ENCODE data around the gene ITGAX. TPM values are rescaled to one million over a fixed set of nuclear protein-coding genes. Genes with fewer than 3 reads are reported as not detected.
"Not testable (repeated sequence)": the region's sequence is repeated elsewhere in the genome, so short reads cannot be mapped to it uniquely, and the experiment has no call there.

ITGAX gene
- total RNA-seq, 4 donors from 2014 or later: 0.11 to 3.2 (median 2.2) TPM

DNA sequence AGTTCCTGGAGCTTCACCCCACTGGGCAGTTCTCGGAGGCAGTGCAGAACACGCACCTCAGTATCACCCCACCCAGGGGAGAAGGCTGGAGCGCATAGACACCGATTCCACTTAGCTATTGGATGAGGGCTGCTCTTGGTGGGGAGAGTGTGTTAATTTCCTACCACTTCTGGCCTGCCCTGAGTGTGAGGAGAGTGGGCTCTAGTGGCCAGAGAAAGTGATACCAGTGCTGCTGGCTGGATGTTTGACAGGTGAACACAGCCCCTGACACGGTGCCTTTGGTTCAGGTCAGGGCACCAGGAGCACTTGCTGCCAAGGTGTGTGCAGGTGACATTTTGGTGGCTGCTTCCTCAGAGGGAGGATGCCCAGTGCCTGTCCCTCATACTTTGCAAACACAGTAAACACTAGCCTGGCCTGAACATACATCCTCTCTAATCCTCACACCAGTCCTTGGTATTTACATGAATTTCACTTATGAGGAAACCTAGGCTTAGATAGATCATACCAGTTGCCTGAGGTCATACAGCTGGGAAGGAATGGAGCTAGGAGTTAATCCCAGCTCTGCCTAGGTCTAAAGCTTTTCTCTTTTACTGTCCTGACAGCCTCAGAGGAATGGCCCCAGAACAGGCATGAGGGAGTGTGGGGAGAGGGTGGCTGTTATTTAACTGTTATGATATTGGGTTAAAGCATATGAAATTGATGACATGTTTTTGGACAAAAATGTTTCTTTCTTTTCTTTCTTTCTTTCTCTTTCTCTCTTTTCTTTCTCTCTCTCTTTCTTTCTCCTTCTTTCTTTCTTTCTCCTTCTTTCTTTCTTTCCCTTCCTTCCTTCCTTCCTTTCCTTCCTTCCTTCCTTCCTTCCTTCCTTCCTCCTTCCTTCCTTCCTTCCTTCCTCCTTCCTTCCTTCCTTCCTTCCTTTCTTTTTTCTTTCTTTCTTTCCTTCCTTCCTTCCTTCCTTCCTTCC is 21.0 kb upstream of the ITGAX start:
- DNase-seq: peak in 1 of 2 donors; percentile 9
- no peaks in the 10 kb centered on the region for H3K27me3 ChIP-seq
- H3K4me3 ChIP-seq (replicated peaks in 1 of 3): no peak overlapping the region
- intact Hi-C loops (cut with DNase I): no loop called here
- no peaks in the 10 kb centered on the region for H3K9me3 ChIP-seq
- no peak overlapping the region for H3K27ac ChIP-seq
- no peaks in the 10 kb centered on the region for H3K36me3 ChIP-seq
- peaks cover 0 to 6% of the 10 kb centered on the region in 2 donors for H3K4me1 ChIP-seq
- TF ChIP-seq POLR2A (IDR thresholded peaks at IDR 0.05): no peak
- peak in 1 of 6 experiments; percentile 18 for TF ChIP-seq CTCF (IDR thresholded peaks at IDR 0.05)
- WGBS, 2 donors: 3 to 5% methylated on average over 5 of the region's 5 CpGs

DNA sequence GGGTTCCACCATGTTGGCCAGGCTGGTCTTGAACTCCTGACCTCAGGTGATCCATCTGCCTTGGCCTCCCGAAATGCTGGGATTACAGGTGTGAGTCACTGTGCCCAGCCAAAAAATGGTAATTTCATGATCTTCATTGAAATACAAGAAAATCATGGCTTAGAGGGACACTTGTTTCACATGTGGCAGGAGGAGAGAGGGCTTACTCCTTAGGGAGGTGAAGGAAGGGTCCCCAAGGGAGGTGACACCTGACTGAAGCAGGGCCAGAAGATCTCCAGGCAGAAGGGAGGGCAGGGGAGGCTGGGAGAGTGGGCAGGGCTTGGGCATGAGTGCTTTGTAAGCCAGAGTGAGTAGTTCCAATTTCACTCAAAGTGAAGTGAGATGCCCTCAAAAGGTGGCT is 20.0 kb upstream of the ITGAX start:
- H3K4me1 ChIP-seq: peaks cover 0 to 6% of the 10 kb centered on the region in 2 donors
- H3K36me3 ChIP-seq: no peaks in the 10 kb centered on the region
- H3K27ac ChIP-seq: no peak overlapping the region
- intact Hi-C loops (cut with DNase I): no loop called here
- 73 to 82% methylated on average over 1 of the region's 1 CpG for WGBS, 2 donors
- TF ChIP-seq POLR2A (IDR thresholded peaks at IDR 0.05): no peak
- no peak for TF ChIP-seq CTCF (IDR thresholded peaks at IDR 0.05)
- no peak overlapping the region for H3K4me3 ChIP-seq (replicated peaks in 1 of 3)
- no peak for DNase-seq
- H3K9me3 ChIP-seq: no peaks in the 10 kb centered on the region
- no peaks in the 10 kb centered on the region for H3K27me3 ChIP-seq

- Histone ChIP-seq H3K27ac (no peak overlapping the region), H3K4me3 (replicated peaks in 1 of 3) (no peak overlapping the region), H3K4me1 (peaks cover 0 to 6% of the 10 kb centered on the region in 2 donors), H3K27me3 (no peaks in the 10 kb centered on the region), H3K36me3 (no peaks in the 10 kb centered on the region), H3K9me3 (no peaks in the 10 kb centered on the region)
- TF ChIP-seq CTCF (IDR thresholded peaks at IDR 0.05) (no peak), POLR2A (IDR thresholded peaks at IDR 0.05) (no peak)
- 79 to 84% methylated on average over 9 of the region's 9 CpGs for WGBS, 2 donors
- intact Hi-C loops (cut with DNase I): no loop called here
- DNase-seq: no peak
Observed at GRCh38 chr16:31335431-31335830, 19.5 kb upstream of the ITGAX start.

DNA sequence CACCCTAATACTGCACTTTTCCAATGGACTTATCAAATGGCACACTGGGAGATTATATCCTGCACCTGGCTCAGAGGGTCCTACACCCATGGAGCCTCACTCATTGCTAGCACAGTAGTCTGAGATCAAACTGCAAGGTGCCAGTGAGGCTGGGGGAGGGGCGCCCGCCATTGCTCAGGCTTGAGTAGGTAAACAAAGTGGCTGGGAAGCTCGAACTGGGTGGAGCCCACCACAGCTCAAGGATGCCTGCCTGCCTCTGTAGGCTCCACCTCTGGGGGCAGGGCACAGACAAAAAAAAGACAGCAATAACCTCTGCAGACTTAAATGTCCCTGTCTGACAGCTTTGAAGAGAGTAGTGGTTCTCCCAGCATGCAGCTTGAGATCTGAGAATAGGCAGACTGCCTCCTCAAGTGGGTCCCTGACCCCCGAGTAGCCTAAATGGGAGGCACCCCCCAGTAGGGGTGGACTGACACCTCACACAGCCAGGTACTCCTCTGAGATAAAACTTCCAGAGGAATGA is 16.8 kb upstream of the ITGAX start:
- H3K27me3 ChIP-seq; intact Hi-C loops (cut with DNase I); H3K4me3 ChIP-seq (replicated peaks in 1 of 3); H3K27ac ChIP-seq; DNase-seq; H3K4me1 ChIP-seq; H3K9me3 ChIP-seq; H3K36me3 ChIP-seq: not testable (repeated sequence)
- whole genome bisulfite sequencing, 2 donors: 20% methylated on average over 1 of the region's 4 CpGs; no CpG with 5 or more reads in 1 of the 2 donors

DNA sequence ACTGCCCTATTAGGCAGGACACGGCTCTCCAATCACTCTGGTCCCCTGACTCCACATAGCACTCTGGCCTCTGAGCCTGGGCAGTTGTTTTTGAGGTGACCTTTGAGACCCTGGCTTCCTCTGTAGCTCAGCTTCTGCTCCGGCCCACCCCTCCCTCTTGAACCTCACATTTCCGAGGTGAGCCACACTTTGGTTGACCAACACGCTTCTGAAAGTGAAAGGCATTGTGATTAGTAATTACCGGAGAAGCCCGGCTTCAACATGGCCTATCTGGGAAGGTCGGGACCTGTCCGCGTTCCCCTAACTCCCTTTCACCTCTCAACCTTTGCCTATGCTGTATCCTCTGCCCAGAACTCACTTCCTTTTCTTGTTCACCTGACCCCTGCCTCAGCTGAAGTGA is 10.3 kb upstream of the ITGAX start:
- H3K27me3 ChIP-seq: no peaks in the 10 kb centered on the region
- WGBS, 2 donors: 56 to 70% methylated on average over 9 of the region's 9 CpGs
- H3K36me3 ChIP-seq: no peaks in the 10 kb centered on the region
- H3K4me1 ChIP-seq: no peaks in the 10 kb centered on the region
- H3K27ac ChIP-seq: no peak overlapping the region
- no peak overlapping the region for H3K4me3 ChIP-seq (replicated peaks in 1 of 3)
- intact Hi-C loops (cut with DNase I): no loop called here
- no peak for DNase-seq
- no peaks in the 10 kb centered on the region for H3K9me3 ChIP-seq
- TF ChIP-seq POLR2A (IDR thresholded peaks at IDR 0.05) (no peak), CTCF (IDR thresholded peaks at IDR 0.05) (no peak)

All from thyroid gland (tissue), 4 donors.